Measurements from ENCODE around the gene CCDC60.

Gene CCDC60

DNA sequence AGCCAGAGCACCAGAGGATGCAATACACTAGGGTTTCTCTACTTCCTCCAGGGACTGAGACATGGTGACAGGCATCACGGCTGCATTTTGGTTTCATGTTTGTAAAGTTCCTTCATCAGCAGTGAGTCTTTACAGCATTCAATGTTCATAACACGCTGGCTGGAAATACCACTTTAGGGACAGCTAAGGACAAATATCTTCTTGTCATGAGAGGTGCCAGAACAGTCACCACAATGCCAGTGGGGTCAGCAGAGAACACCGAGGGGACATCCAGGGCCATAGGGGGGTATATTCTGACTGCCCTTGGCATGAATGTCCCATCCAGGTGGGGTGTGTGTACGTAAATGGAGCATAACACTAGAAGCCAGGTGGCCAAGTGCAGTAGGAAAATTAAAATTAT is 72.3 kb downstream of the CCDC60 start:
- no peaks in the 10 kb centered on the region for H3K4me1 Mint-ChIP-seq
- TF ChIP-seq, protein P1, sequence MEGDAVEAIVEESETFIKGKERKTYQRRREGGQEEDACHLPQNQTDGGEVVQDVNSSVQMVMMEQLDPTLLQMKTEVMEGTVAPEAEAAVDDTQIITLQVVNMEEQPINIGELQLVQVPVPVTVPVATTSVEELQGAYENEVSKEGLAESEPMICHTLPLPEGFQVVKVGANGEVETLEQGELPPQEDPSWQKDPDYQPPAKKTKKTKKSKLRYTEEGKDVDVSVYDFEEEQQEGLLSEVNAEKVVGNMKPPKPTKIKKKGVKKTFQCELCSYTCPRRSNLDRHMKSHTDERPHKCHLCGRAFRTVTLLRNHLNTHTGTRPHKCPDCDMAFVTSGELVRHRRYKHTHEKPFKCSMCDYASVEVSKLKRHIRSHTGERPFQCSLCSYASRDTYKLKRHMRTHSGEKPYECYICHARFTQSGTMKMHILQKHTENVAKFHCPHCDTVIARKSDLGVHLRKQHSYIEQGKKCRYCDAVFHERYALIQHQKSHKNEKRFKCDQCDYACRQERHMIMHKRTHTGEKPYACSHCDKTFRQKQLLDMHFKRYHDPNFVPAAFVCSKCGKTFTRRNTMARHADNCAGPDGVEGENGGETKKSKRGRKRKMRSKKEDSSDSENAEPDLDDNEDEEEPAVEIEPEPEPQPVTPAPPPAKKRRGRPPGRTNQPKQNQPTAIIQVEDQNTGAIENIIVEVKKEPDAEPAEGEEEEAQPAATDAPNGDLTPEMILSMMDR (IDR thresholded peaks at IDR 0.05; ENCODE audit: unreplicated experiment in 3 of 3): no peak
- no peaks in the 10 kb centered on the region for H3K36me3 Mint-ChIP-seq (ENCODE audit: low read depth)
- H3K9me3 Mint-ChIP-seq: no peaks in the 10 kb centered on the region
- peaks cover 31% of the 10 kb centered on the region for H3K27me3 Mint-ChIP-seq (ENCODE audit: low read depth)
- no peak overlapping the region for H3K4me3 Mint-ChIP-seq
- H3K27ac Mint-ChIP-seq: no peak overlapping the region

DNA sequence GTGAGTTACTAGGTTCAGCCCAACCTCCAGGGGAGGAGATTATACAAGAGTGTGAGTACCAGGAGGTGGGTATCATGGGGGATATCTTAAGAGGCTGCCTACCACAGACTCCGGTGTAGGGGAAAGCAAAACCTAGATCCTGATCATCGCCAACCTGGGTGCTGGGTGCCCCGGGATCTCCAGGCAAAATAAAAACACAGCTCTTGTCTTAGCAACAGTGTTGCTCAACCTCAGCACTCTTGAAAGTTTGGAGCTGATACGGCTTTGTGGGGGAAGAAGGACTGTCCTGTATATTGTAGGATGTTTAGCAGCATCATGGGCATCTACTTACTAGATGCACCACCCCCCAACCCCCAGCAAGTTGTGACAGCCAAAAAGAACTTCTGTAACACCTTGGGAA is 74.5 kb downstream of the CCDC60 start:
- TF ChIP-seq, protein P1 (IDR thresholded peaks at IDR 0.05; ENCODE audit: unreplicated experiment in 3 of 3): no peak
- no peaks in the 10 kb centered on the region for H3K36me3 Mint-ChIP-seq (ENCODE audit: low read depth)
- no peaks in the 10 kb centered on the region for H3K9me3 Mint-ChIP-seq
- H3K27ac Mint-ChIP-seq: no peak overlapping the region
- no peaks in the 10 kb centered on the region for H3K4me1 Mint-ChIP-seq
- H3K27me3 Mint-ChIP-seq (ENCODE audit: low read depth): peaks cover 34% of the 10 kb centered on the region
- H3K4me3 Mint-ChIP-seq: no peak overlapping the region

DNA sequence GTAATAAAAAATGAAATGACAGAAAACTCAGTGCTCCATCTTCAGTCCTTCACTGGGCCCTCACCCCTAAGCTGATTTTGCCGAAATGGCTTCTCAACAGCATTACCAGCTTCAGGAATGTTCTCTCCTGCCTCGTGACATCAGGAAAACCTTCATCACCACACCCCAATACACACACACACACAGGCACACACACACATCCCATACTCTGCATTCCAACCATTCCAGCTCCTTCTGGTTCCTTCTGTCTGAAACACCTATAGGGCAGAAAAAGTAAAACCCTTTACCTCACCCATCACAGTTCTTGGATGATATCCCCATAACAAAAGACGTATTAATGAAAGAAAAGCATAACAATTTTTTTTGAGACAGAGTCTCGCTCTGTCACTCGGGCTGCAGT is 75.9 kb downstream of the CCDC60 start:
- no peak overlapping the region for H3K27ac Mint-ChIP-seq
- no peaks in the 10 kb centered on the region for H3K9me3 Mint-ChIP-seq
- H3K27me3 Mint-ChIP-seq (ENCODE audit: low read depth): peaks cover 25% of the 10 kb centered on the region
- H3K36me3 Mint-ChIP-seq (ENCODE audit: low read depth): no peaks in the 10 kb centered on the region
- no peaks in the 10 kb centered on the region for H3K4me1 Mint-ChIP-seq
- TF ChIP-seq, protein P1 (IDR thresholded peaks at IDR 0.05; ENCODE audit: unreplicated experiment in 3 of 3): no peak
- no peak overlapping the region for H3K4me3 Mint-ChIP-seq

DNA sequence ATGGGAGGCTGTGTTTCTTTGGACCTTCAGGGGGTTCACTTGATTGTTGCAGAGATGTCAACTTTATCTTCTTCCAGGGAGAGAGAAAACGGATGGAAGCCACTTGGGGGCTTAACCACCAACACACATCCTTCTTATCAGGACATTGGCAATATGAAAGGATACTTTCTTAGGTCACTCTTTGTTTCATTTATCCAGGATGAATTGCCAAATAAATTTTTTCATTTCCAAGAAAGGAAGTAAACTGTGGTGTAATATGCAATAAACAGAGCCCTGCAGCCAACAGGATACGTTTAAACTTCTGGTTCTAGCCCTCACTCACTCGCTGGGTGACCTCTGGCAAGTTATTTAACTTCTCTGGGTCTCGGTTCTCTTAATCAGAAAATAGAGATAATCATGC is 77.8 kb downstream of the CCDC60 start:
- Mint-ChIP-seq H3K4me1 (no peaks in the 10 kb centered on the region), H3K4me3 (no peak overlapping the region), H3K36me3 (ENCODE audit: low read depth) (no peaks in the 10 kb centered on the region), H3K27ac (no peak overlapping the region), H3K27me3 (ENCODE audit: low read depth) (peaks cover 25% of the 10 kb centered on the region), H3K9me3 (no peaks in the 10 kb centered on the region)
- TF ChIP-seq, protein P1 (IDR thresholded peaks at IDR 0.05; ENCODE audit: unreplicated experiment in 3 of 3): no peak

DNA sequence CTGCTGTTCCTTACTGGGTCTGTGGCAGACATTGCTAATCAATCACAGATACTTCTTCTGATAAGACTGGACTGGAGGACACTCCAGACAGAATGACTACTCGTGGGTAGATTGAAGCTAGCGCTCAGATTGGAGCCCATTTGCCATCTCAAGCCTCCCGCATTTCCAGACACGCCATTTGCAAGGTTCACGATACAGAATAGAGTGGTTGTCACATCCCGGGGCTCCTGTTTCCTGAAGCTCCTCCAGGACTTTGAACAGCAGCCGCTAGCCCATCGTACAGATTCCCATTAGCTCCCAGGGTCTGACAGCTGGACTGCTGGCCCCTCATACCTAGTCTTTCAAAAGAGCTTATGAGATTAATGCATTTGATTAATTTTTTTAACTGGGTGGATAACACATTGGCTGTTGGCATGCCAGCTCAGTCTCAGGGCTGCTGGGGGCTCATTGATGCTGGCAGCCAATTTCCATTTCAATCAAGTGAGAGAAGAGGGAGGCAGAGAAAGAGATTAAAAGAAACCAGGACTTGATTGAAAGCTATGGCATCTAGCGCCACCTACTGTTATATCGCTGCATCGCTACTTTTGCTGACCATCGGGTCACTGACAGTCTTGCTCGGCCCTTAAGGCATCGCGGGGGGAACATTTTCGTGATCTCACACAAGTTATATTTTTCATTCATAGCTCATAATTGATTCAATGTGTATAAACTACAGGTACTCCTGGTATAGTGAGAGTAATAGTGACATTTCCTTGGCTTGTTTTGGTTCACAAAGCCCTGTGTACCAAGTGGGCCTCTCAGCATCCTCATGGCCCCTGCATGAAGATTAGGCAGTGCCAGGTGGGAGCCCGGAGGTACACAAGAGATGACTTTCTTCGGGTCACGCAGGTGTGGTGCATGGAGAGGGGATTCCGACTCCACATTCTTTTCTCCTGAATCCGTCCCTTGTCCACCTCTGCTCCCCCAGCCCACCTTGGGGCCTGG is 78.6 kb downstream of the CCDC60 start:
- H3K36me3 Mint-ChIP-seq (ENCODE audit: low read depth): no peaks in the 10 kb centered on the region
- H3K4me3 Mint-ChIP-seq: no peak overlapping the region
- H3K9me3 Mint-ChIP-seq: no peaks in the 10 kb centered on the region
- H3K4me1 Mint-ChIP-seq: no peaks in the 10 kb centered on the region
- H3K27ac Mint-ChIP-seq: no peak overlapping the region
- TF ChIP-seq, protein P1 (IDR thresholded peaks at IDR 0.05; ENCODE audit: unreplicated experiment in 3 of 3): peak; percentile 89 to 92 (median 90)
- H3K27me3 Mint-ChIP-seq (ENCODE audit: low read depth): peaks cover 25% of the 10 kb centered on the region

DNA sequence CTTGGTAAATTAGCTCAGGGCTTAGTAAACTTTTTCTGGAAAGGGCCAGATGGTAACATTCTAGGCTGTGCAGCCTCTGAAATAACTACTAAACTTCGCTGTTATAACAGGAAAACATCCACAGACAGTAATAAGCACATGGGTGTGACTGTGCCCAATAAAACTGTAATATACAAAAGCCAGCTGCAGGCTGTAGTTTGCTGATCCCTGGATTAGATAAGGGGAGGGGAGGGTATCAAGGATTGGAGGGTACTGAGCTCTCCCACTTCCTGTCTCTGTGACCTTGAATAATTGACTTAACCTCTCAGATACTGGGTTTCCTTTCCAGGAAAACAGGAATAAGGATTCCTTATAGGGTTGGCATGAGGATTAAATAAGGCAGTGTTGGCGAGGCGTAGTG is 81.2 kb downstream of the CCDC60 start:
- peaks cover 25% of the 10 kb centered on the region for H3K27me3 Mint-ChIP-seq (ENCODE audit: low read depth)
- no peaks in the 10 kb centered on the region for H3K9me3 Mint-ChIP-seq
- H3K27ac Mint-ChIP-seq: no peak overlapping the region
- TF ChIP-seq, protein P1 (IDR thresholded peaks at IDR 0.05; ENCODE audit: unreplicated experiment in 3 of 3): no peak
- H3K36me3 Mint-ChIP-seq (ENCODE audit: low read depth): no peaks in the 10 kb centered on the region
- H3K4me1 Mint-ChIP-seq: no peaks in the 10 kb centered on the region
- H3K4me3 Mint-ChIP-seq: no peak overlapping the region
